Measurements from ENCODE around the gene NUDT21. TPM values are rescaled to one million over a fixed set of nuclear protein-coding genes. Genes with fewer than 3 reads are reported as not detected.

The NUDT21 gene
- total RNA-seq, 4 donors from 2014 or later = 43.0 to 72.6 (median 55.6) TPM

DNA sequence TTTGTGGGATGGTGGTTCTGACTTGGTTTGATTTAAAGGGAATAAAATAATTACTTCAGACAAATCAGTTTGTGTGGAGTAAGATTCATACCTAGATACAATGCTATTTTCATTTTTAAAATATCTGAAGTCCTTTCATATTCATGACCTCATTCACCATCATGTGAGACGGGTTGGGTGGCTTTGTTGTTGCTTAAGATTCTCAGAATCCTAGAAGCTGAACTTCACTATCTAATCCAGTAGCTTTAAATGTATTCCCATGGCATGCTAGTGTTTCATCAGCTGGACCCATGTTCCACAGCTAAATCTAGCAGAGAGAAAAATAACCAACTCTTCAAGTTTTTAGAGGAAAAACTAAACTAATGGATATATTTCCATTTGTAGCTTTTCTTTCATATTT, 23.0 kb downstream of the NUDT21 start:
- Histone ChIP-seq H3K27ac (no peak overlapping the region), H3K4me3 (no peak overlapping the region), H3K27me3 (no peaks in the 10 kb centered on the region), H3K36me3 (peaks cover 4 to 34% of the 10 kb centered on the region in 2 donors), H3K4me1 (peaks cover 0 to 19% (median 6%) of the 10 kb centered on the region in 3 donors), H3K9me3 (no peaks in the 10 kb centered on the region)
- 77 to 100% methylated on average over 1 of the region's 1 CpG for WGBS, 2 donors (ENCODE audit: low coverage in 1 of 2)
- no peak for TF ChIP-seq POLR2A (IDR thresholded peaks at IDR 0.05)
- TF ChIP-seq EP300 (IDR thresholded peaks at IDR 0.05) = no peak
- no peak for TF ChIP-seq CTCF (IDR thresholded peaks at IDR 0.05)
- no peak for TF ChIP-seq POLR2AphosphoS5 (IDR thresholded peaks at IDR 0.05)
- ATAC-seq = no peak

DNA sequence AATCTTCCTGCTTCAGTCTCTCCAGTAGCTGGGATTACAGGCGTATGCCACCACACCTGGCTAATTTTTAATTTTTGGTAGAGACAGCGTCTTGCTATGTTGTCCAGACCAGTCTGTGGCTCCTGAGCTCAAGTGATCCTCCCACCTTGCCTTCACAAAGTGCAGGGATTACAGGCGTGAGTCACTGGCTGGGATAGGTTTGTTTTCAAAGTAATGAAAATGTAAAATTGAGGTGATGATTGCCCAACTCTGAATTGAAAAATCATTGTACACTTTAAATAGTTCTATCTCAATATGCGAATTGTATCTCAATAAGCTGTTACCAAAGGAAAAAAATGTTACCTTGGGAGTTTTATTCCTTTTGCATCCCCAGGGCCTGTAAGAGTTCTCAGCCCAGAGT, 24.5 kb downstream of the NUDT21 start:
- ATAC-seq = no peak
- TF ChIP-seq EP300 (IDR thresholded peaks at IDR 0.05) (no peak), POLR2AphosphoS5 (IDR thresholded peaks at IDR 0.05) (no peak), CTCF (IDR thresholded peaks at IDR 0.05) (no peak), POLR2A (IDR thresholded peaks at IDR 0.05) (no peak)
- Histone ChIP-seq H3K4me3 (no peak overlapping the region), H3K4me1 (peaks cover 0 to 34% (median 8%) of the 10 kb centered on the region in 3 donors), H3K36me3 (peaks cover 0 to 20% of the 10 kb centered on the region in 2 donors), H3K27ac (peak overlapping the region in 3 of 4 donors; percentile 94 to 96 (median 96)), H3K9me3 (no peaks in the 10 kb centered on the region), H3K27me3 (no peaks in the 10 kb centered on the region)
- 78 to 86% methylated on average over 1 to 4 of the region's 4 CpGs for whole genome bisulfite sequencing, 2 donors (ENCODE audit: low coverage in 1 of 2)

DNA sequence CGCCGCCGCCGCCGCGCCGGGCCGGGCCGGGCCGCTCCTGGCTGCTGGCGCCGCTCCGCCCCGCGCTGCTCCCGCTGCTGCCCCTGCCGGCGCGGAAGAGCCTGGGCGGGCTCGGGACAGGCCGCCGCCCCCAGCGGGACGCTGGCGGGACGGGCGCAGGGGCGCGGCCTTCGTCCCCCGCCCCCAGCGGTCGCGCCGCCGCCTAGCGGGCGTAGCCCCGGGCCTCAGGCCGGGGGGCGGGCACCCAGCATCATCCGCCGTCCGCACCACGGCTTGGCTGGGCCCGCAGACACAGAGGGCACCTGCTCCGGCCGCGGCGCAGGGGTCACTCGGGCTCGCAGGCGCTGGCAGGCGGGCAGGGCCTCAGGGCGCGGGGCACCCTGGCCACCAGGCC, 25.7 kb downstream of the NUDT21 start, which contains the start of gene AMFR:
AMFR (minus strand) TSS at position 107 of the 394 bp plus-strand sequence. CDS start 218 bp downstream, outside the sequence.
- Histone ChIP-seq H3K27ac (peak within 1 kb of the TSS; percentile 76 to 96 (median 95)), H3K4me1 (peaks cover 0 to 44% (median 8%) of the 10 kb centered on the region in 3 donors), H3K9me3 (no peaks in the 10 kb centered on the region), H3K4me3 (peak within 1 kb of the TSS; percentile 93 to 96), H3K36me3 (peaks cover 0 to 9% of the 10 kb centered on the region in 2 donors), H3K27me3 (no peaks in the 10 kb centered on the region)
- peak; percentile 99 for ATAC-seq
- WGBS, 2 donors (ENCODE audit: low coverage in 1 of 2) = no CpG with 5 or more reads among the region's 57 CpGs
- peak in 3 of 4 experiments; percentile 63 to 87 (median 87) for TF ChIP-seq CTCF (IDR thresholded peaks at IDR 0.05)
- TF ChIP-seq POLR2A (IDR thresholded peaks at IDR 0.05) = peak; percentile 2 to 31
- TF ChIP-seq POLR2AphosphoS5 (IDR thresholded peaks at IDR 0.05) = no peak

DNA sequence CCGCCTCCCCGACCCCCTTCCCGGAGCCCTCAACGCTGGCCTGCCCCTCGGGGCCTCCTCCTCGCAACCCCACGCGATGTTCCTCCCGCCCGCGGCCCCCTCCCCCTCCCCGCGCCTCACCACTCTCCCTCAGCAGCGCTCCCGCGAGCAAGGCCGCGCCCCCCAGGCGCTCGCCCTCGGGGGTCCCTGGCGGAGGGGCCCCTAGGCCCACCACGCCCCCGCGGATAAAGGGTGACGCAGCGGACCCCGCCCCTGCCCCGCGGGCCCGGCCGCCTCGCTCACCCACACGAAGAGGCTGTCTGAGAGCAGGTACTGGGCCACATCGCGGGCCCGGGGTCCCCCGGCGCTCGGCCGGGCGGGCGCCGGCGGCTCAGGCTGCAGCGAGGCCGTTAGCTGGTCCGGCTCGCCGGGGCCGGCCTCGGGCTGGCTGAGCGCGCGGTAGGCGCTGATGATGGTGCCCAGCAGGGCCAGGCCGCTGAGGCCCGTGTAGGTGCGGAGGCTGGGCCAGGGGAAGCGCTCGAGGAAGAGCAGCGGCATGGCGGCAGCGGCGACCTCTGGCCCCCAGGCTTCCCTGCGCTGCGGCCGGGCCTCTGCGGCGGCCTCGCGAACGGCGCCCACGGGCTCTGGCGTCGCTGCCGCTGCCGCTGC, 26.2 kb downstream of the NUDT21 start:
- peaks cover 0 to 4% of the 10 kb centered on the region in 2 donors for H3K36me3 ChIP-seq
- no peaks in the 10 kb centered on the region for H3K9me3 ChIP-seq
- H3K4me1 ChIP-seq = peaks cover 0 to 49% (median 8%) of the 10 kb centered on the region in 3 donors
- no peaks in the 10 kb centered on the region for H3K27me3 ChIP-seq
- TF ChIP-seq POLR2A (IDR thresholded peaks at IDR 0.05) = peak in 1 of 2 donors; percentile 36
- TF ChIP-seq CTCF (IDR thresholded peaks at IDR 0.05) = no peak
- H3K4me3 ChIP-seq = peak overlapping the region; percentile 93 to 96
- no CpG with 5 or more reads among the region's 79 CpGs for whole genome bisulfite sequencing, 2 donors (ENCODE audit: low coverage in 1 of 2)
- peak; percentile 65 for ATAC-seq
- H3K27ac ChIP-seq = peak overlapping the region; percentile 71 to 96 (median 95)

DNA sequence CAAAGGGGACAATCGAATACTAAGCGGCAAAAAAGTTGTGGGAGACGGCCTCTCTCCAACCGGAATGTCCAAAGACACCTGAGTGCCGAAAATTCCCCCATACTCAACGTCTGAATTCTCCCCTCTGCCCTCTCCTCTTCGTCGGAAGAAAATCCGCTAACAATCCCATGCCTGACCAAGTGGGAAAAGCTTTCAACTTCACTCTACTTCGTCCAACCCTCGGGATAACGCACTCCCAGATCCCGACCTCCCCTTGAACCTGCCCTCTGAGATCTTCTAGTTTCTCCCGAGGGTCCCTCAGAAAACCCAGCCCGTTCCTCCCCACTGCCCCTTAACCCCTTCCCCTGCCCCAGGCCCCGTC, 26.7 kb downstream of the NUDT21 start:
- TF ChIP-seq POLR2AphosphoS5 (IDR thresholded peaks at IDR 0.05) = no peak
- no peak for TF ChIP-seq EP300 (IDR thresholded peaks at IDR 0.05)
- no peak for TF ChIP-seq POLR2A (IDR thresholded peaks at IDR 0.05)
- no peak for TF ChIP-seq CTCF (IDR thresholded peaks at IDR 0.05)
- no peak for ATAC-seq
- Histone ChIP-seq H3K4me3 (peak overlapping the region; percentile 93 to 96), H3K27me3 (no peaks in the 10 kb centered on the region), H3K27ac (peak overlapping the region; percentile 71 to 96 (median 95)), H3K9me3 (no peaks in the 10 kb centered on the region), H3K36me3 (no peaks in the 10 kb centered on the region), H3K4me1 (peaks cover 0 to 53% (median 8%) of the 10 kb centered on the region in 3 donors)
- 0% methylated on average over 10 to 15 of the region's 16 CpGs for WGBS, 2 donors (ENCODE audit: low coverage in 1 of 2)
